GM12874 (cell line): ENCODE data around the gene RXFP1.

ENCODE experiments used
- TF ChIP-seq, protein P1 (sequence below): IDR thresholded peaks from 2 replicates; pipeline ENCODE4 v1.5.1; 2011; ENCODE audit warnings: low read depth, mild to moderate bottlenecking, control low read depth, low read length, moderate library complexity; ENCODE audit not compliant: insufficient read depth

The RXFP1 gene

GRCh38 chr4:158578476-158578875 lies 56.8 kb downstream of the RXFP1 start:
- TF ChIP-seq, protein P1, sequence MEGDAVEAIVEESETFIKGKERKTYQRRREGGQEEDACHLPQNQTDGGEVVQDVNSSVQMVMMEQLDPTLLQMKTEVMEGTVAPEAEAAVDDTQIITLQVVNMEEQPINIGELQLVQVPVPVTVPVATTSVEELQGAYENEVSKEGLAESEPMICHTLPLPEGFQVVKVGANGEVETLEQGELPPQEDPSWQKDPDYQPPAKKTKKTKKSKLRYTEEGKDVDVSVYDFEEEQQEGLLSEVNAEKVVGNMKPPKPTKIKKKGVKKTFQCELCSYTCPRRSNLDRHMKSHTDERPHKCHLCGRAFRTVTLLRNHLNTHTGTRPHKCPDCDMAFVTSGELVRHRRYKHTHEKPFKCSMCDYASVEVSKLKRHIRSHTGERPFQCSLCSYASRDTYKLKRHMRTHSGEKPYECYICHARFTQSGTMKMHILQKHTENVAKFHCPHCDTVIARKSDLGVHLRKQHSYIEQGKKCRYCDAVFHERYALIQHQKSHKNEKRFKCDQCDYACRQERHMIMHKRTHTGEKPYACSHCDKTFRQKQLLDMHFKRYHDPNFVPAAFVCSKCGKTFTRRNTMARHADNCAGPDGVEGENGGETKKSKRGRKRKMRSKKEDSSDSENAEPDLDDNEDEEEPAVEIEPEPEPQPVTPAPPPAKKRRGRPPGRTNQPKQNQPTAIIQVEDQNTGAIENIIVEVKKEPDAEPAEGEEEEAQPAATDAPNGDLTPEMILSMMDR = no peak

DNA sequence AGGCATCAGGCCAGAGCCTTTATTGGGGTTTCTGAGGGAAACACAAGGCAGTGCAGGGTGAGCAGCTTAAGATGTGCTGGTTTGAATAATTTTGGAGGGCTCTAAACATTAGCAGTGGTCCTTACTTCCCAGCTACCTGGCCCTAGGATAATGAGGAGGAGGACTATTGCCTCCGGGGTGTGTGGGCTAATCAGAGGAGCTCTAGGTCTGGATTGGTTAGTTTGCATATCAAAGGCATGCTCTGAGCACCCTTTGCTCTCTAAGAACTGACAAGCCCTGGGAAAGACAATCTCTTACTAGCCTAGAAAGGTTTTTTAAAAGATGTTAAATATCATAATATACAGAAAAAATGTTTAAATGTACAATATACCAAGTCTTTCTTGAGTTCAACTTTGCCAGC lies 58.4 kb downstream of the RXFP1 start:
- TF ChIP-seq, protein P1 = no peak

DNA sequence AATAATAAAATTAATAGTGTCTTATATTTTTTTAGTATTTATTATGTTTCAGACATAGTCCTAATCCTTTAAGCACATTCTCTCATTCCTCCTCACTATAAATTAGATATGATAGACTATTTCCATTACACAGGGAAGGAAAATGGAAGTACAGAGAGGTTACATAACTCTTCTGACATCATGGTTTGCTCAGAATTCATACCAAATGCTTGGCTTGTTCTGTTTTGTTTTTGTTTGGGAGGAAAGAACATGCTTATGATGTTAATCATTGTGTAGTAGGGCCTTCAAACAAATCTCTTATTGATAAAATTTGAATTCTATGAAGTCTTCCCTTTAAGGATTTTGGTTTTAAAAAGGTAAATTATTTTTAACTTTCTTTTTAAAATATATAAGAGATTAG lies 59.5 kb downstream of the RXFP1 start:
- TF ChIP-seq, protein P1 = no peak

DNA sequence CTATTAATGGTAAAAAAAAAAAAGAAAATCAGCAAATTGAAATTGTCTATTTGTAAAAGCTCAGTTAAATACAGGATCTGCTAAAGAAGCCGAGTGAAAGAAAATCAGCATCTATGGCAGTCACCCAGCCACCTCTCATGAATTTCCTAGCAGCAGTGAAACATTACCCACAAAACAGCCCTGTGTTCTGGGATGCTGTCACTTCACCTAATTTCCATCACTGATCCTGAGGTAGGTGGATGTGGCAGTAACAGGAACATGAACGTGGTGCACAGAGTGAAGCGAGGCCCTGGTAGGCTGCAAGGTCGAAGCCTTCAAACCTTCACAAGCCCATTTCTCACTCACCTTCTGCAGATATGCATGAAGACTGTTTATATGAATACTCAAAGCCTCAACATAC lies 65.2 kb downstream of the RXFP1 start:
- TF ChIP-seq, protein P1 = no peak

DNA sequence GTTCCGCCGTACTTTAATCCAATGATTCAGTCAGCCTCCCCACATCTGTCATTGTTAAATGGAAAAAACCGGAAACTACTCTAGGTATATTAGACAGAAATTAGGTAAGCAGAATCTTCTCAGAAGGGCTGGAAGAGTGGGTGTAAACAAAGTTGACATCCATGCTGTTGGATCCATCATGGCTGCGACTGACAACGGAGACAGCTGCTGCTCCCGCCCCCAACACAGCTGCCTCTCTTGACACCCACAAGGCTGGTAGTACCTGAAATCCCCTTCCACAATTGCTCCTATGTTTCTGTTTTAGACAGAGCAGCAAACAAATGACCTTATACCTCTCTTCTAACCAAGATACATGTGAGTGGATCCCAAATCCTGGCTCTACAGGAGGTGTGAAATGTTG lies 66.6 kb downstream of the RXFP1 start:
- TF ChIP-seq, protein P1 = no peak

GRCh38 chr4:158588777-158589176 lies 67.1 kb downstream of the RXFP1 start:
- TF ChIP-seq, protein P1 = no peak

- TF ChIP-seq, protein P1 = no peak
Measured at GRCh38 chr4:158590306-158590705, 68.6 kb downstream of the RXFP1 start.

- TF ChIP-seq, protein P1 = no peak
Measured at GRCh38 chr4:158590824-158591223, 69.1 kb downstream of the RXFP1 start.
